Neuronal stem cell (in vitro differentiated cells): ENCODE measurements around the gene CLSTN3.

ENCODE experiments used
- DNase-seq: peaks from one replicate; pipeline ENCODE4 v3.0.0-alpha.2; 2013; ENCODE audit warnings: low spot score
- H2AFZ ChIP-seq: one replicate; pipeline ENCODE4 v1.6.1; 2013; ENCODE audit warnings: mild to moderate bottlenecking, low read length, inconsistent platforms
- H2AK5ac ChIP-seq: 2 replicates; pipeline ENCODE4 v1.6.1; 2013; ENCODE audit warnings: low read depth, mild to moderate bottlenecking, inconsistent platforms, low read length, moderate library complexity, mixed read lengths
- H2BK120ac ChIP-seq: 2 replicates; pipeline ENCODE4 v1.6.1; 2013; ENCODE audit warnings: low read depth, mild to moderate bottlenecking, inconsistent platforms, low read length, moderate library complexity, mixed read lengths
- H2BK12ac ChIP-seq: one replicate; pipeline ENCODE4 v1.6.1; 2013; ENCODE audit warnings: low read length, inconsistent platforms
- H2BK15ac ChIP-seq: 2 replicates; pipeline ENCODE4 v1.6.1; 2013; ENCODE audit warnings: mild to moderate bottlenecking, low read length, inconsistent platforms, mixed read lengths
- H2BK5ac ChIP-seq: one replicate; pipeline ENCODE4 v1.6.1; 2013; ENCODE audit warnings: inconsistent platforms, mild to moderate bottlenecking, low read length, moderate library complexity
- H3K14ac ChIP-seq: one replicate; pipeline ENCODE4 v1.6.1; 2013; ENCODE audit warnings: low read length, inconsistent platforms
- H3K18ac ChIP-seq: 2 replicates; pipeline ENCODE4 v1.6.1; 2013; ENCODE audit warnings: low read length, inconsistent platforms
- H3K23ac ChIP-seq: 2 replicates; pipeline ENCODE4 v1.6.1; 2013; ENCODE audit warnings: low read depth, mild to moderate bottlenecking, mixed read lengths, low read length, inconsistent platforms; ENCODE audit not compliant: poor library complexity
- H3K27ac ChIP-seq: replicated peaks from 3 replicates; pipeline ENCODE4 v1.5.1; 2013; ENCODE audit warnings: low read length, inconsistent platforms
- H3K27me3 ChIP-seq, 3 experiments: 2 replicates each; pipeline ENCODE4 v1.6.1; 2013; ENCODE audit warnings: low read length in 3 of 3, mild to moderate bottlenecking in 2 of 3, inconsistent platforms in 1 of 3, low read depth in 1 of 3, mixed read lengths in 1 of 3, moderate library complexity in 1 of 3; ENCODE audit not compliant: control insufficient read depth in 3 of 3, insufficient read depth in 3 of 3
- H3K36me3 ChIP-seq, 2 donors: replicated peaks in 1 of 2; 2 replicates each; pipeline ENCODE4 v1.6.1; 2013; ENCODE audit warnings: low read length in 2 of 2; ENCODE audit not compliant: control insufficient read depth in 2 of 2, insufficient read depth in 2 of 2
- H3K4ac ChIP-seq: 2 replicates; pipeline ENCODE4 v1.6.1; 2013; ENCODE audit warnings: inconsistent platforms, mild to moderate bottlenecking, low read length, moderate library complexity
- H3K4me1 ChIP-seq, 2 donors: 1 replicate in 1 of 2; 2 replicates in 1 of 2; pipeline ENCODE4 v1.6.1; 2013; ENCODE audit warnings: low read length in 2 of 2, low read depth in 1 of 2; ENCODE audit not compliant: control insufficient read depth in 2 of 2, insufficient read depth in 1 of 2
- H3K4me2 ChIP-seq: one replicate; pipeline ENCODE4 v1.6.1; 2013; ENCODE audit warnings: mild to moderate bottlenecking, low read length, inconsistent platforms; ENCODE audit not compliant: insufficient read depth, poor library complexity, severe bottlenecking
- H3K4me3 ChIP-seq, 2 donors: 2 replicates each; pipeline ENCODE4 v1.5.1; 2013; ENCODE audit warnings: low read length in 2 of 2, mild to moderate bottlenecking in 2 of 2, inconsistent platforms in 1 of 2, moderate library complexity in 1 of 2
- H3K79me1 ChIP-seq: one replicate; pipeline ENCODE4 v1.6.1; 2013; ENCODE audit warnings: low read depth, mild to moderate bottlenecking, inconsistent platforms, low read length, moderate library complexity
- H3K9ac ChIP-seq: one replicate; pipeline ENCODE4 v1.6.1; 2013; ENCODE audit warnings: mild to moderate bottlenecking, low read depth, low read length, inconsistent platforms; ENCODE audit not compliant: poor library complexity
- H3K9me3 ChIP-seq, 2 donors: replicated peaks in 1 of 2; 2 replicates each; pipeline versions ENCODE3 to v1.6.1; 2013; ENCODE audit warnings: low read length in 2 of 2, mild to moderate bottlenecking in 2 of 2, inconsistent platforms in 1 of 2, low read depth in 1 of 2, mixed read lengths in 1 of 2, moderate library complexity in 1 of 2; ENCODE audit not compliant: control insufficient read depth in 2 of 2, insufficient read depth in 1 of 2
- H4K8ac ChIP-seq: one replicate; pipeline ENCODE4 v1.6.1; 2013; ENCODE audit warnings: low read depth, mild to moderate bottlenecking, inconsistent platforms, low read length, moderate library complexity
- H4K91ac ChIP-seq: one replicate; pipeline ENCODE4 v1.6.1; 2013; ENCODE audit warnings: low read length, low read depth, mild to moderate bottlenecking, inconsistent platforms; ENCODE audit not compliant: poor library complexity
- WGBS, 2 donors: extraction: QIAGEN DNeasy Blood & Tissue Kit; methylation state at CpG; one replicate each; pipeline ENCODE4 v1.1.7; 2013; ENCODE audit warnings: missing lambda C conversion rate in 2 of 2, mixed read lengths in 1 of 2; ENCODE audit not compliant: insufficient read length in 2 of 2, insufficient replicate concordance in 1 of 2; ENCODE audit errors: extremely low coverage in 2 of 2; 5-methylcytosine and 5-hydroxymethylcytosine counted together

CLSTN3 gene

DNA sequence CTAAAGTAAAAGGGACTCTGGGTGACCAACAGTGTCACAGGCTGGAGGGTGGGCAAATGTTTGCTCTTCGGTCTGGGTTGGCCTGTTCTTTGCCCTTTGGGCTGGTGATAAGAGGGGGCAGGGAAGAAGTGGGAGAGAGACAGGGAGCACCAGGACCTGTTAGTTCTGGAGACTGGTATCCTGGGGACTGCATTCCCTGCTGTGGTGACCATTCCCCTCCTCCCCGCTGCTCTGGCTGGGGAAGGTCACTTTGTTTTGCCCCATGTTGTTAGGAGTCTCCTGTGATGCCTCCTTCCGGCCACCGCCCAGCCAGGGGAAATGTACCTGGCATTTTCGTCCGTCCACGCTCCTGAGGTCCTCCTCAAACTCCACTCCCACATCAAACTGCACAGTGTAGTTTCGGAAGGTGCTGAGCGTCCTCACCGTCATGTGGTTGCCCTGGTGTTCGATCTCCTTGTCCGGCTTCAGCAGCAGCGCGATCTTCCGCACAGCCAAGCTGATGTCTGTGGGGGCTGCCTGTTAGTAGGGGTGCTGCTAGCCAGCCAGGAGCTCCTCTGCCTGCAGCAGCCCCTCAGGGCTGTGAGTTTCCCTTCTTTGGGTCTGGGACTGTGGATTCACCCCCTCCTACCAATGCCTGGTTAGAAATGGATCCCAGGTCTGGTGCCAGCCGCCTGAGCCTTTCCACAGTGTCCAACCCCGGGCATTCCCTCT is 2.1 kb upstream of the CLSTN3 start:
- Histone ChIP-seq H3K18ac (peak overlapping the region; percentile 41), H2BK120ac (no peak overlapping the region), H3K36me3 (peaks cover 0 to 3% of the 10 kb centered on the region in 2 donors), H3K27me3 (peaks cover 0 to 20% (median 0%) of the 10 kb centered on the region in 3 experiments), H2AFZ (no peak overlapping the region), H3K27ac (no peak overlapping the region), H4K8ac (no peak overlapping the region), H3K4me1 (peaks cover 9 to 20% of the 10 kb centered on the region in 2 donors), H2BK15ac (peak overlapping the region; percentile 70), H3K4me3 (no peak overlapping the region), H3K79me1 (no peaks in the 10 kb centered on the region), H3K9ac (no peak overlapping the region), H3K4ac (peak overlapping the region; percentile 43), H3K4me2 (no peak overlapping the region), H4K91ac (no peak overlapping the region), H2BK5ac (no peak overlapping the region), H3K23ac (peak overlapping the region; percentile 94), H2AK5ac (peak overlapping the region; percentile 69), H3K14ac (no peak overlapping the region), H3K9me3 (no peaks in the 10 kb centered on the region), H2BK12ac (no peak overlapping the region)
- no CpG with 5 or more reads among the region's 17 CpGs for WGBS, 2 donors
- no peak for DNase-seq

GRCh38 chr12:7128681-7129286 is 1.4 kb upstream of the CLSTN3 start, which contains the start of gene RBP5:
Gene RBP5, minus strand, starts transcription at chr12:7128889. Its CDS starts 114 bp downstream, at chr12:7128775.
- Histone ChIP-seq H3K9me3 (no peaks in the 10 kb centered on the region), H3K27me3 (peaks cover 0 to 20% (median 0%) of the 10 kb centered on the region in 3 experiments), H3K9ac (peak within 1 kb of the TSS; percentile 93), H2BK12ac (no peak within 1 kb of the TSS), H2AK5ac (peak within 1 kb of the TSS; percentile 69), H3K4ac (peak within 1 kb of the TSS; percentile 43), H2AFZ (peak within 1 kb of the TSS; percentile 98), H4K8ac (no peak within 1 kb of the TSS), H3K36me3 (peaks cover 0 to 9% of the 10 kb centered on the region in 2 donors), H3K4me3 (peak within 1 kb of the TSS; percentile 84 to 89), H3K14ac (peak within 1 kb of the TSS; percentile 39), H3K79me1 (no peaks in the 10 kb centered on the region), H2BK120ac (no peak within 1 kb of the TSS), H2BK5ac (no peak within 1 kb of the TSS), H2BK15ac (peak within 1 kb of the TSS; percentile 81), H4K91ac (peak within 1 kb of the TSS; percentile 74), H3K18ac (peak within 1 kb of the TSS; percentile 87), H3K27ac (no peak within 1 kb of the TSS), H3K4me1 (peaks cover 9 to 20% of the 10 kb centered on the region in 2 donors), H3K23ac (peak within 1 kb of the TSS; percentile 94), H3K4me2 (peak within 1 kb of the TSS; percentile 100)
- no CpG with 5 or more reads among the region's 7 CpGs for WGBS, 2 donors
- DNase-seq = no peak

GRCh38 chr12:7129287-7129871 is 792 bp upstream of the CLSTN3 start:
- Histone ChIP-seq H3K9me3 (no peaks in the 10 kb centered on the region), H3K18ac (peak overlapping the region; percentile 87), H3K27me3 (peaks cover 0 to 20% (median 0%) of the 10 kb centered on the region in 3 experiments), H2BK12ac (no peak overlapping the region), H3K4ac (no peak overlapping the region), H3K4me3 (peak overlapping the region; percentile 84 to 89), H4K8ac (no peak overlapping the region), H3K79me1 (no peaks in the 10 kb centered on the region), H3K14ac (peak overlapping the region; percentile 39), H3K4me2 (peak overlapping the region; percentile 100), H2BK120ac (no peak overlapping the region), H2BK15ac (peak overlapping the region; percentile 81), H3K36me3 (peaks cover 2 to 14% of the 10 kb centered on the region in 2 donors), H3K4me1 (peaks cover 9 to 20% of the 10 kb centered on the region in 2 donors), H2AFZ (peak overlapping the region; percentile 98), H2AK5ac (peak overlapping the region; percentile 69), H3K27ac (no peak overlapping the region), H2BK5ac (no peak overlapping the region), H4K91ac (peak overlapping the region; percentile 74), H3K23ac (peak overlapping the region; percentile 90), H3K9ac (peak overlapping the region; percentile 93)
- no CpG with 5 or more reads among the region's 19 CpGs for WGBS, 2 donors
- DNase-seq = no peak
